ENCODE results near the gene CIITA. TPM values are rescaled to one million over a fixed set of nuclear protein-coding genes. Genes with fewer than 3 reads are reported as not detected.

CIITA gene
- total RNA-seq, 1 experiment from 2014 or later, result not detected

GRCh38 chr16:10929853-10930754 is 53.1 kb downstream of the CIITA start:
- Mint-ChIP-seq H3K4me3 (ENCODE audit: unreplicated experiment) (no peak overlapping the region), H3K27ac (ENCODE audit: low read depth, unreplicated experiment) (peak overlapping the region; percentile 16), H3K27me3 (ENCODE audit: insufficient read depth, unreplicated experiment) (no peaks in the 10 kb centered on the region), H3K36me3 (ENCODE audit: insufficient read depth, unreplicated experiment) (peaks cover 44% of the 10 kb centered on the region), H3K4me1 (ENCODE audit: insufficient read depth, unreplicated experiment) (no peaks in the 10 kb centered on the region), H3K9me3 (ENCODE audit: unreplicated experiment) (no peaks in the 10 kb centered on the region)
- POLR2A ChIA-PET, result interaction anchor here (0.7 kb wide), 1 partner anchor 415 kb away, joined by 6 read pairs; no protein-coding TSS in a partner anchor
- CTCF ChIA-PET, result interaction anchor here (0.6 kb wide), 1 partner anchor 1091 kb away, joined by 3 read pairs; no protein-coding TSS in a partner anchor
- no peak for TF ChIP-seq CTCF (IDR thresholded peaks at IDR 0.05; ENCODE audit: unreplicated experiment)
- intact Hi-C loops (cut with micrococcal nuclease), result no loop called here
- no peak for DNase-seq (ENCODE audit: unreplicated experiment)
- no TSS peak for BruUV-seq (replicated peaks)

GRCh38 chr16:10930755-10931093 is 53.7 kb downstream of the CIITA start:
- Mint-ChIP-seq H3K36me3 (ENCODE audit: insufficient read depth, unreplicated experiment) (peaks cover 47% of the 10 kb centered on the region), H3K9me3 (ENCODE audit: unreplicated experiment) (no peaks in the 10 kb centered on the region), H3K27ac (ENCODE audit: low read depth, unreplicated experiment) (no peak overlapping the region), H3K4me3 (ENCODE audit: unreplicated experiment) (no peak overlapping the region), H3K27me3 (ENCODE audit: insufficient read depth, unreplicated experiment) (no peaks in the 10 kb centered on the region), H3K4me1 (ENCODE audit: insufficient read depth, unreplicated experiment) (no peaks in the 10 kb centered on the region)
- POLR2A ChIA-PET, result interaction anchor here (0.7 kb wide), 1 partner anchor 416 kb away, joined by 6 read pairs; no protein-coding TSS in a partner anchor
- intact Hi-C loops (cut with micrococcal nuclease), result no loop called here
- no peak for DNase-seq (ENCODE audit: unreplicated experiment)
- CTCF ChIA-PET, result interaction anchor here (0.6 kb wide), 1 partner anchor 1092 kb away, joined by 3 read pairs; no protein-coding TSS in a partner anchor
- TF ChIP-seq CTCF (IDR thresholded peaks at IDR 0.05; ENCODE audit: unreplicated experiment), result no peak
- no TSS peak for BruUV-seq (replicated peaks)

- TF ChIP-seq CTCF (IDR thresholded peaks at IDR 0.05; ENCODE audit: unreplicated experiment), result no peak
- intact Hi-C loops (cut with micrococcal nuclease), result no loop called here
- CTCF ChIA-PET, result no interaction called here
- Mint-ChIP-seq H3K4me1 (ENCODE audit: insufficient read depth, unreplicated experiment) (no peaks in the 10 kb centered on the region), H3K36me3 (ENCODE audit: insufficient read depth, unreplicated experiment) (peaks cover 49% of the 10 kb centered on the region), H3K9me3 (ENCODE audit: unreplicated experiment) (no peaks in the 10 kb centered on the region), H3K4me3 (ENCODE audit: unreplicated experiment) (no peak overlapping the region), H3K27me3 (ENCODE audit: insufficient read depth, unreplicated experiment) (no peaks in the 10 kb centered on the region), H3K27ac (ENCODE audit: low read depth, unreplicated experiment) (no peak overlapping the region)
- no TSS peak for BruUV-seq (replicated peaks)
- no peak for DNase-seq (ENCODE audit: unreplicated experiment)
- POLR2A ChIA-PET, result interaction anchor here (0.7 kb wide), 1 partner anchor 416 kb away, joined by 6 read pairs; no protein-coding TSS in a partner anchor
These were observed 54.1 kb downstream of the CIITA start for GRCh38 chr16:10931134-10931533.

- Mint-ChIP-seq H3K27me3 (ENCODE audit: insufficient read depth, unreplicated experiment) (no peaks in the 10 kb centered on the region), H3K9me3 (ENCODE audit: unreplicated experiment) (no peaks in the 10 kb centered on the region), H3K27ac (ENCODE audit: low read depth, unreplicated experiment) (no peak overlapping the region), H3K4me3 (ENCODE audit: unreplicated experiment) (no peak overlapping the region), H3K4me1 (ENCODE audit: insufficient read depth, unreplicated experiment) (no peaks in the 10 kb centered on the region), H3K36me3 (ENCODE audit: insufficient read depth, unreplicated experiment) (peaks cover 47% of the 10 kb centered on the region)
- intact Hi-C loops (cut with micrococcal nuclease), result no loop called here
- CTCF ChIA-PET, result interaction anchor here (0.6 to 2.0 kb wide), 5 partner anchors 9 to 399 kb away, joined by 3 to 5 read pairs (median 3); no protein-coding TSS in a partner anchor
- no peak for TF ChIP-seq CTCF (IDR thresholded peaks at IDR 0.05; ENCODE audit: unreplicated experiment)
- BruUV-seq (replicated peaks), result no TSS peak
- no peak for DNase-seq (ENCODE audit: unreplicated experiment)
- POLR2A ChIA-PET, result no interaction called here
These were observed 55.1 kb downstream of the CIITA start for GRCh38 chr16:10931977-10932632.
